Measurements from ENCODE around the gene TBC1D20.

DNA sequence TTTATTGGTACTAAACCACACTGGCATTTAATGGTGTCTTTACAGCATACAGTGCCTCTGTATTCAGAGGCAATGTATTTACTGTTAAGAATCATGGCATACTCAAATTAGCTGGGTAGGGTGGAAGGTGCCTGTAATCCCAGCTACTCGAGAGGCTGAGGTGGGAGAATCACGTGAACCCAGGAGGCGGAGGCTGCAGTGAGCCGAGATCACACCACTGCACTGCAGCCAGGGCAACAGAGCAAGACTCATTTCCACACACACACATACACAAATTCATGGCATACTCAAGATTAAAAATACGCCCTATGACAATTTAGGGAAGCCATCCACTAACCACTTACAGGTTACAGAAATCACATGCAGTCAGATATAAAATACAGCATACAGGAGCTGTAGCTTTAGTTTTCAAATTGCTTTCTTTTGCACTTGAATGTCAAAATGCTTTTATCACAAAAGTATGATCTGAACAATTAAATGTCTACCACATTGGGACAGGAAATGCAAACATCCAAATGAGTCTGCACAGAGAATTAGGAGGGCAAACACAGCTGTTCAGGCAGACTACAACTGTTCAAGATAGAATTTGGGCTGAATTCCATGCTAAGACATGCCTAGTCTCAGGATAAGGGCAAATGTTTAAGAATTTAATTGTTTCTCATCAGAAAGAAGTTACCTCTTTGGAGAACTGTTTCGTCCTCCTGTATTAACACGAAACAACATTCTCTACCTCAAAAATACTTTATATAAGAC is 44.8 kb upstream of the TBC1D20 start:
- no peak for TF ChIP-seq POLR2AphosphoS5 (IDR thresholded peaks at IDR 0.05; ENCODE audit: insufficient read depth in 1 of 2, low read depth in 1 of 2)
- TF ChIP-seq, protein P1, sequence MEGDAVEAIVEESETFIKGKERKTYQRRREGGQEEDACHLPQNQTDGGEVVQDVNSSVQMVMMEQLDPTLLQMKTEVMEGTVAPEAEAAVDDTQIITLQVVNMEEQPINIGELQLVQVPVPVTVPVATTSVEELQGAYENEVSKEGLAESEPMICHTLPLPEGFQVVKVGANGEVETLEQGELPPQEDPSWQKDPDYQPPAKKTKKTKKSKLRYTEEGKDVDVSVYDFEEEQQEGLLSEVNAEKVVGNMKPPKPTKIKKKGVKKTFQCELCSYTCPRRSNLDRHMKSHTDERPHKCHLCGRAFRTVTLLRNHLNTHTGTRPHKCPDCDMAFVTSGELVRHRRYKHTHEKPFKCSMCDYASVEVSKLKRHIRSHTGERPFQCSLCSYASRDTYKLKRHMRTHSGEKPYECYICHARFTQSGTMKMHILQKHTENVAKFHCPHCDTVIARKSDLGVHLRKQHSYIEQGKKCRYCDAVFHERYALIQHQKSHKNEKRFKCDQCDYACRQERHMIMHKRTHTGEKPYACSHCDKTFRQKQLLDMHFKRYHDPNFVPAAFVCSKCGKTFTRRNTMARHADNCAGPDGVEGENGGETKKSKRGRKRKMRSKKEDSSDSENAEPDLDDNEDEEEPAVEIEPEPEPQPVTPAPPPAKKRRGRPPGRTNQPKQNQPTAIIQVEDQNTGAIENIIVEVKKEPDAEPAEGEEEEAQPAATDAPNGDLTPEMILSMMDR (IDR thresholded peaks at IDR 0.05), result no peak

Data from vagina (tissue), 2 donors.